NCI-H1105 (cell line): ENCODE results near the gene MINAR1.

ENCODE experiments used
- DNase-seq: peaks from one replicate; lab custom pipeline; 2025; lab: John Stamatoyannopoulos, UW

MINAR1 gene

GRCh38 chr15:79466488-79466887, 34.4 kb downstream of the MINAR1 start:
- DNase-seq = no peak

GRCh38 chr15:79467865-79468586, 35.9 kb downstream of the MINAR1 start:
- no peak for DNase-seq

- no peak for DNase-seq
These were observed 40.3 kb downstream of the MINAR1 start for GRCh38 chr15:79472446-79472845.

- DNase-seq = no peak
These were observed 42.1 kb downstream of the MINAR1 start for GRCh38 chr15:79474252-79474651.

GRCh38 chr15:79475306-79475705, 43.2 kb downstream of the MINAR1 start:
- no peak for DNase-seq

GRCh38 chr15:79478108-79478507, 46.0 kb downstream of the MINAR1 start:
- DNase-seq = no peak

- DNase-seq = no peak
These were observed 47.5 kb downstream of the MINAR1 start for GRCh38 chr15:79479616-79480015.

- no peak for DNase-seq
These were observed 49.7 kb downstream of the MINAR1 start for GRCh38 chr15:79481793-79482192.
